ENCODE measurements around the gene IPO9.

DNA sequence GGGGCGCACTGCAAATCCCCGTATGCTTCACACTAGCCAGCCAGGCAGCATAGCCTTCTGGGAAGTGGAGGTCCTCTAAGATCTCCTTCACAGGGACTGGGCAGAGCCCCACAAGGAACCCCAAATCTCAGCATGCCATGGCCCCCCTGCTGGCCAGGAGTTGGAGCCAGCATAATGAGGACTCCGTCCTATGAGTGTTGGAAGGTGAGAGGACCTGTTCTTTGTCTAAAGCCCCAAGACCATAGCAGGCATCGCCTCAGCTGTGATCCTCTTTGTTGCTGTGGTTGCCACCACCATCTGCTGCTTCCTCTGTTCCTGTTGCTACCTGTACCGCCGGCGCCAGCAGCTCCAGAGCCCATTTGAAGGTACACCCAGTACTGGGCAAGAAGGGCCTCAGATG is 61.3 kb downstream of the IPO9 start:
- TF ChIP-seq, protein P1, sequence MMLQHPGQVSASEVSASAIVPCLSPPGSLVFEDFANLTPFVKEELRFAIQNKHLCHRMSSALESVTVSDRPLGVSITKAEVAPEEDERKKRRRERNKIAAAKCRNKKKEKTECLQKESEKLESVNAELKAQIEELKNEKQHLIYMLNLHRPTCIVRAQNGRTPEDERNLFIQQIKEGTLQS (IDR thresholded peaks at IDR 0.05; ENCODE audit: borderline replicate concordance, extremely low read depth, low read depth, low read length): no peak
- TF ChIP-seq CEBPB (IDR thresholded peaks at IDR 0.05; ENCODE audit: borderline replicate concordance in 1 of 2, low read depth in 2 of 2, low read length in 2 of 2): no peak
- no peak for TF ChIP-seq E2F8 (IDR thresholded peaks at IDR 0.05; ENCODE audit: low read depth, partially characterized antibody)
- TF ChIP-seq POLR2AphosphoS5 (IDR thresholded peaks at IDR 0.05; ENCODE audit: low read length): no peak
- TF ChIP-seq MTA3 (IDR thresholded peaks at IDR 0.05; ENCODE audit: borderline replicate concordance, low read length): no peak
- TF ChIP-seq EZH2 (IDR thresholded peaks at IDR 0.05; ENCODE audit: borderline replicate concordance, control insufficient read depth, low read depth, low read length): no peak
- no peak for TF ChIP-seq SIX5 (IDR thresholded peaks at IDR 0.05; ENCODE audit: low read depth, low read length, severe bottlenecking)
- TF ChIP-seq, protein P2, sequence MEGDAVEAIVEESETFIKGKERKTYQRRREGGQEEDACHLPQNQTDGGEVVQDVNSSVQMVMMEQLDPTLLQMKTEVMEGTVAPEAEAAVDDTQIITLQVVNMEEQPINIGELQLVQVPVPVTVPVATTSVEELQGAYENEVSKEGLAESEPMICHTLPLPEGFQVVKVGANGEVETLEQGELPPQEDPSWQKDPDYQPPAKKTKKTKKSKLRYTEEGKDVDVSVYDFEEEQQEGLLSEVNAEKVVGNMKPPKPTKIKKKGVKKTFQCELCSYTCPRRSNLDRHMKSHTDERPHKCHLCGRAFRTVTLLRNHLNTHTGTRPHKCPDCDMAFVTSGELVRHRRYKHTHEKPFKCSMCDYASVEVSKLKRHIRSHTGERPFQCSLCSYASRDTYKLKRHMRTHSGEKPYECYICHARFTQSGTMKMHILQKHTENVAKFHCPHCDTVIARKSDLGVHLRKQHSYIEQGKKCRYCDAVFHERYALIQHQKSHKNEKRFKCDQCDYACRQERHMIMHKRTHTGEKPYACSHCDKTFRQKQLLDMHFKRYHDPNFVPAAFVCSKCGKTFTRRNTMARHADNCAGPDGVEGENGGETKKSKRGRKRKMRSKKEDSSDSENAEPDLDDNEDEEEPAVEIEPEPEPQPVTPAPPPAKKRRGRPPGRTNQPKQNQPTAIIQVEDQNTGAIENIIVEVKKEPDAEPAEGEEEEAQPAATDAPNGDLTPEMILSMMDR (IDR thresholded peaks at IDR 0.05 in 2 of 3, conservative IDR thresholded peaks at IDR 0.05 in 1 of 3; ENCODE audit: control insufficient read depth in 2 of 3, extremely low read depth in 1 of 3, insufficient read depth in 1 of 3, low read depth in 3 of 3, low read length in 3 of 3): no peak
- no peak for TF ChIP-seq TAF1 (IDR thresholded peaks at IDR 0.05; ENCODE audit: borderline replicate concordance, low read depth, low read length)
- TF ChIP-seq YY1 (IDR thresholded peaks at IDR 0.05; ENCODE audit: low read depth, low read length): no peak
- no peak for TF ChIP-seq STAT3 (IDR thresholded peaks at IDR 0.05; ENCODE audit: low read depth, low read length)
- TF ChIP-seq MAX (IDR thresholded peaks at IDR 0.05; ENCODE audit: low read depth, low read length): no peak

Data from GM12878 (cell line).